Effector memory CD8-positive, alpha-beta T cell (primary cell): ENCODE data around the gene IFNA14.
A peak's percentile ranks its signal among the peaks of the same experiment; 100 is the strongest.
"Not testable (repeated sequence)": the region's sequence is repeated elsewhere in the genome, so short reads cannot be mapped to it uniquely, and the experiment has no call there.

ENCODE experiments used
- ATAC-seq: fragments of 150-1000 bp; cut with Tn5 transposase; replicated peaks from 2 replicates; pipeline ENCODE4 v1.10.0; 2021; ENCODE audit warnings: mild to moderate bottlenecking, moderate library complexity
- DNase-seq, 3 experiments: peaks; one replicate each; pipeline ENCODE4 v3.0.0; 2021
- H3K27ac Mint-ChIP-seq, 2 donors: one replicate each; pipeline ENCODE4 v1.8.0; 2022; ENCODE audit warnings: mild to moderate bottlenecking in 2 of 2, mixed read lengths in 2 of 2, moderate library complexity in 2 of 2
- H3K27me3 Mint-ChIP-seq, 2 donors: one replicate each; pipeline ENCODE4 v1.8.0; 2022; ENCODE audit warnings: mixed read lengths in 2 of 2
- H3K36me3 Mint-ChIP-seq: one replicate; pipeline ENCODE4 v1.8.0; 2022; ENCODE audit warnings: mild to moderate bottlenecking, moderate library complexity, mixed read lengths; ENCODE audit not compliant: insufficient read depth
- H3K4me1 Mint-ChIP-seq, 2 donors: one replicate each; pipeline ENCODE4 v1.8.0; 2022; ENCODE audit warnings: low read depth in 2 of 2, mixed read lengths in 2 of 2
- H3K4me3 Mint-ChIP-seq, 2 donors: one replicate each; pipeline ENCODE4 v1.8.0; 2022; ENCODE audit warnings: mild to moderate bottlenecking in 2 of 2, mixed read lengths in 2 of 2, moderate library complexity in 2 of 2
- H3K9me3 Mint-ChIP-seq, 2 donors: one replicate each; pipeline ENCODE4 v1.8.0; 2022; ENCODE audit warnings: mixed read lengths in 2 of 2

The IFNA14 gene

DNA sequence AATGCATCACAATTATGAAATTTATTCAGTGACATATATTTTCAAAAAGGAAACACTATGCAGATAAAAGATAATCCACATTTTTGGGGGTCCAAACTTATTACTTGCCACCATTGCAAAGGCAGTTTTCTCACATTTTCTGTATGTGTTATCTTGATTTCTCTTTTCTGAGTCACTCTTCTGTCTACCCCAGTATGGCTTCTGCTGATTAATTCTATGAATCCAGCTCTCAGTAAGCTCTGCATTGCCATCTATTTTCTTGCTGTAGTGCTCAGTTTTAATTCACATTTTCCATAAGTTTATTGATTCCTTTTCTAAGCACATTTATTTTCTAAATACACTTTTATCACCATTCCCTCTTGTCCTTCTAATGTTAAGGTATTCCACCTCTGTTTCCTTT lies 34.6 kb downstream of the IFNA14 start:
- H3K4me1 Mint-ChIP-seq, result no peaks in the 10 kb centered on the region
- H3K9me3 Mint-ChIP-seq, result no peaks in the 10 kb centered on the region
- no peaks in the 10 kb centered on the region for H3K36me3 Mint-ChIP-seq
- H3K4me3 Mint-ChIP-seq, result no peak overlapping the region
- H3K27ac Mint-ChIP-seq, result no peak overlapping the region
- no peak for DNase-seq
- H3K27me3 Mint-ChIP-seq, result peaks cover 28 to 37% of the 10 kb centered on the region in 2 donors
- no peak for ATAC-seq

GRCh38 chr9:21202105-21202504 lies 37.7 kb downstream of the IFNA14 start, which contains the start of gene IFNA7:
Gene IFNA7 (minus strand): TSS chr9:21202205. CDS start chr9:21202165, 40 bp downstream.
- H3K27ac Mint-ChIP-seq, H3K36me3 Mint-ChIP-seq, ATAC-seq, H3K4me3 Mint-ChIP-seq, H3K4me1 Mint-ChIP-seq, DNase-seq, H3K9me3 Mint-ChIP-seq: not testable (repeated sequence)
- peaks cover 28 to 39% of the 10 kb centered on the region in 2 donors for H3K27me3 Mint-ChIP-seq

GRCh38 chr9:21194867-21195776 lies 44.7 kb downstream of the IFNA14 start:
- not testable (repeated sequence) for H3K36me3 Mint-ChIP-seq, H3K9me3 Mint-ChIP-seq, H3K4me1 Mint-ChIP-seq, H3K27ac Mint-ChIP-seq
- DNase-seq (peak; percentile 31 to 47 (median 35)), ATAC-seq (peak; percentile 95)
- Mint-ChIP-seq H3K4me3 (peak overlapping the region; percentile 40 to 48), H3K27me3 (peaks cover 6 to 22% of the 10 kb centered on the region in 2 donors)
